ENCODE measurements around the gene BTNL9. TPM values are rescaled to one million over a fixed set of nuclear protein-coding genes. Genes with fewer than 3 reads are reported as not detected.

BTNL9 gene
- polyA plus RNA-seq, 2 of the 4 experiments (the other 2 are of a cell fraction) = 0.85 to 1.5 TPM

DNA sequence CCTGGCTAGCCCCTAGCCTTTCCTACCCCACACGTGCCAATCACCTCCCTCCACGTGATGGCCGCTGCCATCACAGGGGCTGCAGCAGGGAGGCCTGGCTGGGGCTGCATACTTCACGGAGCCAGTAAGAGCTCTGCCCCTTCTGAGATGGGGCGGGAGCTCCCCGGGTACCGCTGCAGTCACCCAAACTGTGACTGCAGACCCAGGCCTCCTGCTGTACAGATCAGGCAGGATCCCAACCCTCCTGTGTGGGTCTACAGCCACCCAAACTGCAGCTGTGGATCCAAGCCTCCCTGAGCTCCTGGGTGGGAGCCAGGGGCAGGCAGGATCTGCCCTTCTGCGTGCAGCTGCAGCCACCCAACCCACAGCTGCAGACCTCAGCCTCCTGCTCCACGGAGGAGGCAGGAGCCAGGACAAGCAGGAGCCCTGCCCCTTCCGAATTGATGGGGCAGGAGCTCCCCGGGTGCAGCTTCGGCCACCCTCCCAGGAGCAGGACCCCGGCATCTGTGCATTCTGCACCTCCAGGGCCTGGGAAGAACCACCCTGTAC lies 3.2 kb upstream of the BTNL9 start:
- no peak overlapping the region for H3K4me2 ChIP-seq
- POLR2A ChIA-PET = no interaction called here
- H3K4me3 ChIP-seq = no peak overlapping the region
- FAIRE-seq (no peak), DNase-seq (ENCODE audit: low read depth in 1 of 2, low spot score in 1 of 2) (no peak), ATAC-seq (no peak; a peak in 1 of 6 replicates)
- no peaks in the 10 kb centered on the region for H3K4me1 ChIP-seq
- no peaks in the 10 kb centered on the region for H3K9me3 ChIP-seq
- no peak overlapping the region for H3K27ac ChIP-seq
- 63% methylated on average over 9 of the region's 13 CpGs for WGBS (ENCODE audit: missing lambda C conversion rate)
- TF ChIP-seq HDAC2 (IDR thresholded peaks at IDR 0.05) (no peak), TFCP2L1 (CRISPR knock-in tag; IDR thresholded peaks at IDR 0.05) (no peak), GATA3 (IDR thresholded peaks at IDR 0.05; ENCODE audit: borderline replicate concordance) (no peak), ZC3H11A (IDR thresholded peaks at IDR 0.05) (no peak), NPAS2 (CRISPR knock-in tag; IDR thresholded peaks at IDR 0.05; ENCODE audit: borderline replicate concordance) (no peak), CHD4 (IDR thresholded peaks at IDR 0.05; ENCODE audit: borderline replicate concordance) (no peak), EHF (CRISPR knock-in tag; IDR thresholded peaks at IDR 0.05) (no peak), CBX2 (IDR thresholded peaks at IDR 0.05; ENCODE audit: borderline replicate concordance, low read depth) (no peak)
- CTCF ChIA-PET = interaction anchor here (1.1 to 1.6 kb wide), 2 partner anchors 11 to 168 kb away, joined by 3 to 4 read pairs; no protein-coding TSS in a partner anchor

GRCh38 chr5:181037365-181037861 lies 2.7 kb upstream of the BTNL9 start:
- H3K9me3 ChIP-seq = no peaks in the 10 kb centered on the region
- FAIRE-seq (no peak), DNase-seq (ENCODE audit: low read depth in 1 of 2, low spot score in 1 of 2) (no peak), ATAC-seq (peak in 1 of 2 experiments; percentile 71; a peak in 3 of 6 replicates)
- no peak overlapping the region for H3K4me3 ChIP-seq
- no peak overlapping the region for H3K4me2 ChIP-seq
- H3K27ac ChIP-seq = no peak overlapping the region
- 47% methylated on average over 2 of the region's 4 CpGs for WGBS (ENCODE audit: missing lambda C conversion rate)
- H3K4me1 ChIP-seq = no peaks in the 10 kb centered on the region
- TF ChIP-seq RCOR1 (IDR thresholded peaks at IDR 0.05; ENCODE audit: low read depth, low read length) = no peak
- no peak for TF ChIP-seq BCL3 (IDR thresholded peaks at IDR 0.05)
- no peak for TF ChIP-seq MAX (IDR thresholded peaks at IDR 0.05)
- TF ChIP-seq E2F6 (IDR thresholded peaks at IDR 0.05; ENCODE audit: borderline replicate concordance, low read depth) = no peak
- TF ChIP-seq CHD2 (IDR thresholded peaks at IDR 0.05; ENCODE audit: low read length, partially characterized antibody) = no peak
- no peak for TF ChIP-seq USF2 (IDR thresholded peaks at IDR 0.05)
- no peak for TF ChIP-seq TP53 (CRISPR knock-in tag; IDR thresholded peaks at IDR 0.05)
- TF ChIP-seq HOXA7 (CRISPR knock-in tag; IDR thresholded peaks at IDR 0.05) = no peak
- TF ChIP-seq NPAS2 (CRISPR knock-in tag; IDR thresholded peaks at IDR 0.05; ENCODE audit: borderline replicate concordance) = no peak
- no peak for TF ChIP-seq JUN (IDR thresholded peaks at IDR 0.05)
- TF ChIP-seq, protein P1, sequence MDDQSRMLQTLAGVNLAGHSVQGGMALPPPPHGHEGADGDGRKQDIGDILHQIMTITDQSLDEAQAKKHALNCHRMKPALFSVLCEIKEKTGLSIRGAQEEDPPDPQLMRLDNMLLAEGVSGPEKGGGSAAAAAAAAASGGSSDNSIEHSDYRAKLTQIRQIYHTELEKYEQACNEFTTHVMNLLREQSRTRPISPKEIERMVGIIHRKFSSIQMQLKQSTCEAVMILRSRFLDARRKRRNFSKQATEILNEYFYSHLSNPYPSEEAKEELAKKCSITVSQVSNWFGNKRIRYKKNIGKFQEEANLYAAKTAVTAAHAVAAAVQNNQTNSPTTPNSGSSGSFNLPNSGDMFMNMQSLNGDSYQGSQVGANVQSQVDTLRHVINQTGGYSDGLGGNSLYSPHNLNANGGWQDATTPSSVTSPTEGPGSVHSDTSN (IDR thresholded peaks at IDR 0.05) = no peak
- TF ChIP-seq RFX5 (IDR thresholded peaks at IDR 0.05) = no peak
- TF ChIP-seq MAFK (IDR thresholded peaks at IDR 0.05; ENCODE audit: partially characterized antibody) = no peak
- TF ChIP-seq KDM1A (IDR thresholded peaks at IDR 0.05; ENCODE audit: low read depth) = no peak
- TF ChIP-seq SMC3 (IDR thresholded peaks at IDR 0.05) = no peak
- TF ChIP-seq EHF (CRISPR knock-in tag; IDR thresholded peaks at IDR 0.05) = no peak
- TF ChIP-seq NFE2L2 (conservative IDR thresholded peaks at IDR 0.05; ENCODE audit: low read length) = no peak
- TF ChIP-seq, protein P2, sequence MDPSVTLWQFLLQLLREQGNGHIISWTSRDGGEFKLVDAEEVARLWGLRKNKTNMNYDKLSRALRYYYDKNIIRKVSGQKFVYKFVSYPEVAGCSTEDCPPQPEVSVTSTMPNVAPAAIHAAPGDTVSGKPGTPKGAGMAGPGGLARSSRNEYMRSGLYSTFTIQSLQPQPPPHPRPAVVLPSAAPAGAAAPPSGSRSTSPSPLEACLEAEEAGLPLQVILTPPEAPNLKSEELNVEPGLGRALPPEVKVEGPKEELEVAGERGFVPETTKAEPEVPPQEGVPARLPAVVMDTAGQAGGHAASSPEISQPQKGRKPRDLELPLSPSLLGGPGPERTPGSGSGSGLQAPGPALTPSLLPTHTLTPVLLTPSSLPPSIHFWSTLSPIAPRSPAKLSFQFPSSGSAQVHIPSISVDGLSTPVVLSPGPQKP (IDR thresholded peaks at IDR 0.05; ENCODE audit: low read depth, low read length) = no peak
- TF ChIP-seq, protein P3, sequence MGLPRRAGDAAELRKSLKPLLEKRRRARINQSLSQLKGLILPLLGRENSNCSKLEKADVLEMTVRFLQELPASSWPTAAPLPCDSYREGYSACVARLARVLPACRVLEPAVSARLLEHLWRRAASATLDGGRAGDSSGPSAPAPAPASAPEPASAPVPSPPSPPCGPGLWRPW (IDR thresholded peaks at IDR 0.05) = no peak
- CTCF ChIA-PET = interaction anchor here (1.6 kb wide), 1 partner anchor 10 kb away, joined by 4 read pairs; no protein-coding TSS in a partner anchor
- POLR2A ChIA-PET = no interaction called here

Data from A549 (cell line).